HG03558 (cell line): ENCODE measurements around the gene KCND3.

Source experiments
- ATAC-seq: cut with Tn5 transposase; IDR thresholded peaks from one replicate; pipeline ENCODE4 v1.9.1; 2021; ENCODE audit warnings: moderate number of reproducible peaks; ENCODE audit not compliant: unreplicated experiment; ENCODE audit errors: extremely low read depth

The KCND3 gene

DNA sequence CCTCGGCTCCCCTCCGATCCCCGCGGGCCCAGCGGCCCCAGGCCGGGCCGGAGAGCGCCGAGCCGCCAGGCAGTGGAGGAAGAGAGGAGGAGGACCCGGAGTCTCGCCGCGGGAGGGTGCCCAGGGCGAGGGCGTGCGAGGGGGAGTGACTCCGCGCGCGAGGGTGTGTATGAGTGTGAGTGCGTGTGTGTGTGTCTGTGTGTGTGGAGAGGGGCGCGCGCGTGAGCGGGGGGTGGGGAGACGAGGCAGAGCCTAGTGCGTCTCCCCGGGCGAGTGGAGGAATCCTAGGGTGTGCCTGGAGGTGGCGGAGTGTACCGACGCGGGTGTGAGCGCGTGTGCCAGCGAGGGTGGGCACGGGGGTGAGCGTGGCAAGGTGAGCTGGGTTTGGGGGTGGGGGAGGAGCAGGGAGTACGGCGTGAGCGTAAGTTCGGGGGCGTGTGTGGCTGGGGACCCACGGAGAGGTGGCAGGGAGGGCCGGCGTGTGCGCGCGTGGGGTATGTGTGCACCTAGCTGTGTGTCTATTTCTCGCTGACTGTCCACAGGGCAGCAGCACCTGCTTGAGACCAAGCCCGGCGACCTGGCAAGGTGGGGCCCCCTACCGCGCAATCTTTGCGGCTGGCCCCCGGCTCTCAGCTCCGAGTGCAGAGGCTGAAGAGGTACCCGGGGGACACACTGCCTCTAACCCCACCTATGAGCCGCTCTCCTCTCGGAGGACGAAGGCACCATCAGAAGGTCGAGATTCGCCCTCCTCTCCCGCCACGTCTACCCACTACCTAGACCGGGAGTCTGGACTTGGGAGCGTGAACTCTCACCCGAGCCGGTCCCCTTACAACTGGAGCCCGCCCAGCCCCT is 784 bp upstream of the KCND3 start:
- no peak for ATAC-seq

DNA sequence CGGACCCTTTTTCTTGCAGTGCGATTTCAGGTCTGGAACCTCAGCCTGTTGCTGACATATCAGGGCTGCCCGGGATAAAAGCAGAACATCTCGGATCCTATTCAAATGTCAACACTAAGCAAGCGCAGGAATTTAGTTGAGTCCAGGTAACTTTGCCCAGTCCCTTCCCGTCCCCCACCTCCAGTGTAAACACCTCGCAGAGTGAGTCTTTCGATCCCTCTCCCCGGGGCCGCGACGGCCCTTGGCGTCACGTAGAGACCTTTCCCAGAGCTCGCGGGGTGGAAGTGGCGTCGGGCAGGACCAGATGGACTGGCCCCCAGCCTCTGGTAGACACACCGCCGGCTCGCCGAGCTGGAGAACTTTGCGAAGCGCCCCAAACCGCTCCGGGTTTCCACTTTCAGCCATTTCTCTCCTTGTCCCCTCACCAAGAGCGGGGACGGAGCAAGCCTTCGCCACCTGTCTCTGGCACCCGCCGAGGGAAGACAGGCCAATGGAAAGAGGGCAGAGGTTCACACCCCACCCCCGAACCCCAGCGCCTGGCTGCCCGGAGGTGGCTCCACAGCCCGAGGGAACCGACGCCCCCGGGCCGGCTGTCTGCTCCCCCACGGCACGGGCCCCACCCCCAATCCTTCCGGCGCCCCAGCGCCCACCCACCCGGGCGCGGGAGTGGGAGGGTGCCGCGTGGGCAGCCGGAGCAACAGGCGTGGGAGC is 570 bp downstream of the KCND3 start:
- no peak for ATAC-seq

DNA sequence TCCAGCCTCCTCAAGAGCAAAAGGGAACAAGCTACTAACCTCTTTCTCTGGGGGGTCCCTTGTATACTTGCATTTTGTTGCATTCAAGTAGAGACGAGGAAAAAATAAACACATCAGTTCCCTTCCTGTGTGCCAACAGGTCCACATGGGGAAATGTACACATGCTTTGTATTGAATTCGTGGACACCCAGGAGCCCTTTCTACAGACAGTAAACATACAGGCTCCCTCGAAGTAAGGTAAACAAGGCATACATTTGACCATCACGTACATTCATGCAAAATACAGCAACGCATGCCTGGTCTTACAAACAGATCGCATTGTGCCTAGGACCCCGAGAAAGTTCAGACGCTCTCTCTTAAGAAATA is 1.1 kb downstream of the KCND3 start:
- ATAC-seq = no peak

DNA sequence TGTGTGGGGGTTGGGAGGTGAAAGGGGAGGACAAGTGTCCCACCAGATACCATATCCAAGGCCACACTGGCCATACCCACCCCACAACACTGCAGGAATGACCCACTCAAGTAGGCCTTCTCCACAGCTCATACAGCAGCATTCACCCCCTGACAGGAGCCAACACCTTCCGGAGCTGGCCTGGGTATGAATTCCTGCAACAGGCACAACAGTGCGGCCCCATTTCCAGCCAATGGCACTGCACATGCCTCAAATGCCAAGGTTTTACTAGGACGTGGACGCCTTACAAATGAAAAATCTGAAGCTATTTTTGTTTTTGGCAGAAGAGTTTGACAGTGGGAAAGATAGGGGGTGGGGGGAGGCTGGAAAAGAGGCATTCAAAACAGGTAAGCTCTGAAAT is 2.0 kb downstream of the KCND3 start:
- no peak for ATAC-seq

DNA sequence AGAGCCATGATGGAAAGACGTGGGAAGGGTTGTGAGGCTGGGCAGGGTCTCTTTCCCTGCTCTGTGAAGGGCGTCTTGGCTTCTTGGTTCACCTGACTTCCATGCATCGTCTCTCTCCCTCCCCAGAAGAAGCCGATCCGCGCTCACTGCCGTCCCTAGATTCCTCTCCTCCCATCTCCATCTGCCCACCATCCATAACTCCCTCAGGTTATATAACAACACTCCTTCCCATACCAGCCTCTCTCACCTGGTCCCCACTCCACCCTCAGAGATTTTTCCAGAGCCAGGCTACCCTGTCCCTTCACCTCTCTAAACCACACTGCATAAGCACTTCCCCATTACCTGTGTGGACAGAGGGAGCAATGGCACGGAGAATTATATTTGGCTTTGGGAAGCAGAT is 6.0 kb downstream of the KCND3 start:
- ATAC-seq = no peak

DNA sequence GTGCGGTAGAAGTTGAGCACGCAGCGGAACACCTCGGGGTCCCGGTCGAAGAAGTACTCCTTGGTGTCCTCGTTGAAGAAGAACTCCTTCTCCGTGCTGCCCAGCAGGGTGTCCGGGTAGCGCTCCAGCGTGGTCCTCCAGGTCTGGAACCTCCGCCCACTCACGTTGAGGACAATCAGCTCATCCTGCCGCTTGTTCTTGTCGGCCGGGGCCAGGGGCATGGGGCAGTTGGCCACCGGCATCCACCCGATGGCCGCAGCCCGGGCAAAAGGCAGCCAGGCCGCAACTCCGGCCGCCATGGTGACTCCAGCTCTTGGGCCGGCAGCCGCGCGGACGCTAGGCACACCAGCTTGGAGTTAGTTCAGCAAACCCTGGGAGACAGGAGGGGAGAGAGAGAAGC is 7.0 kb downstream of the KCND3 start:
- ATAC-seq = no peak

DNA sequence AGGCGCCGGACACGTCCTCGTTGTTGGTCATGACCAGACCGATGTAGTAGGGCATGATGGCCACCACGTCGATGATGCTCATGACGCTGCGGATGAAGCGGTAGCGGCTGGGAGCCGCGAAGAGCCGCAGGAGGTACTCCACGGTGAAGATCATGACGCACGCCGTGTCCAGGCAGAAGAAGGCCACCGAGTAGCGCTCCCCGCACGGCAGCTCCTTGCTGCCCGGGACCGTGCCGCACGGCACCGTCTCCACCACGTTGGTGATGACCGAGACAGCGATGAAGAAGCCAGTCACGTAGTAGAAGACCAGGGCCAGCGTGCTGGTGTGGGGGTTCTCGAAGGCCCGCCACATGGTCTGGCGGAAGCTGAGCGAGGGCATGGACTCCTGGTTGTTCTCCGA is 7.6 kb downstream of the KCND3 start:
- ATAC-seq = no peak

DNA sequence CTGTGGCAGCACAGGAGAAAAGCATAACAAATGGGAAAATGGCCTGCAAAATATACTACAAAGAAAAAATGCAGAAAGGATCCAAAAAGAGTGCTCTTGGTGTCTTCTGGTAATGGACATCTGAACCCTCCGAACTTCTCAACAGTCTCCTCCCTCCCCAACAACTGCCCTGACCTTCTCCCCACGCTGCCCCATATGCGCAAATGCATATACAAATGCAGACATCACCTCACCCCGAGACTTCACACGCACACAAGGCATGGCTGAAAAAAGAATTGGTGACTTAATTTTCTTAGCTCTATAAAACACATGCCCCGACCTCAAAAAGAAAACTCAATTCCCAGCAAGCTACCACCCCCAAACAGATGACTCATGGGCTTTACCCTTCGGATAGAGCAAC is 8.4 kb downstream of the KCND3 start:
- ATAC-seq = no peak

DNA sequence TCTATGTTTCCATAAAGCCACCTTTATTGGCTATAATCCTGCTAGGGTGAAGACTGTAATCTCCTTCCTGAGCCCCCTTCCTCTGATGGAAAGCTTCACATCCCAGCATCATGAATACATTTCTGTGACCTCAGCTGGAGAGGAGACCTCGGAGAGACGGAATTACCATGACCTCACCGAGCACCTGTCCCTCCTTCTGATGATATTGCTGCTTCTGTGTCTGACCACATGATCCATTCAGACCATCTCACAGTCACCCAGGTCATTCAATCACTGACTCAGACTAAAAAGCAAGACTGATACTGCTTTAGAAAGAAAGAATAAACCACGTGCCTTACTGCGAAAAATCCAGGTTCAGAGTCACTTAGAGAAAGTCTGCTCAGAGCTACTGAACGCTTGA is 8.8 kb downstream of the KCND3 start:
- no peak for ATAC-seq

DNA sequence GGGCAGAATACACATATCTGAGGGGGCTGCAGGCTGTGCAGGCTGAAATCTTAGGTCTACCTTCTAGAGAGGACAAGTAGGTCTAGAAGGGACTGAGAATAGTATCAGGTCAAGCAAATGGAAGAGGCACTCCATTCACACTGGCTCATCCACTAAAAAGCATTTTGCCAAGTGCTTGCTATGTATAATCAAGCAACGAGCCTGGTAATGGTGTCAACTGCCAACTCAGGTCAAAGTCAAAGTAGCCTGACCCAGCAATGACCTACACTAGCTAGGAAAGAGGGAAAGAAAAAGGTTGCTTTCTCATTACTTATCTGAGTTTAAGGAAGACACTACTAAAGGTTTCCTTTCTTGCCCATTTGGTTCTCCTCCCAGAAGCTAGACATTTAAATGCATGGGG is 10.8 kb downstream of the KCND3 start:
- no peak for ATAC-seq

DNA sequence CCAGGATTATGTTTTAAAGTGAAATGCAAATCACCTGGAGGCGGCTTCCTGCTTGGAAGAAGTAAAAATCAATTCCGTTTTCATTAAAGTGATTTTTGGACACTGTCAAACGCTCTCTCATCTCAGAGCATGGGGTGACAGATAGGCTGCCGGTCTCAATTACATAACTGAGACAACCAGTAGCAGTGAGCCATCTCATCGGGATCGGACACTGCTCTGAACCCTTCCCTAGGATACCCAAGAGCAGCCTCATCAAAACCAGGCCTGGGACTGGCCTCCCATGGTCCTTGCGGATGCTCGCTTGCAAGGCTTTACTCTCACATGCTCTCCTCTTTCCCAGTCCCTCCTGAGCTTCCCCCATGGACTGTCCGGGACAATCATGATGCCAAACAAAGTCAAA is 12.1 kb downstream of the KCND3 start:
- ATAC-seq = no peak

DNA sequence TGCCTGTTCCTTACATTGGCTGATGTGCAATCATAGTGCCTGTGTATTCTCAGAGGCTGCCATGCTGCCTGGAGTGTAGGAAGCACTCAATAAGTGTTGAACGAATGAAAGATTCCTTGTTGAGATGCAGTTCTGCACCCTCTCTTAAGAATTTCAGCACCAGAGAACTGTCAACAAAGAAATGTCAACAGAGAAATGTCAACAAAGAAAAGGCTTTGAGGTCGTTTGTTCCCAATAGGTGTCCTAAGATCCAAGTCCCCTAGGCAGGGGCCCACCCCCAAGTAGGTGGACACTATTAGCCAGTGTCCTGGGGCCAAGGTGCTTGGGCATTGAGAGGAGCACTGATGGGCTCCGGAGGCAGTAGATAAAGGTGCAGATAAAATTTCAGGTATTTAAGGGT is 12.6 kb downstream of the KCND3 start:
- no peak for ATAC-seq

DNA sequence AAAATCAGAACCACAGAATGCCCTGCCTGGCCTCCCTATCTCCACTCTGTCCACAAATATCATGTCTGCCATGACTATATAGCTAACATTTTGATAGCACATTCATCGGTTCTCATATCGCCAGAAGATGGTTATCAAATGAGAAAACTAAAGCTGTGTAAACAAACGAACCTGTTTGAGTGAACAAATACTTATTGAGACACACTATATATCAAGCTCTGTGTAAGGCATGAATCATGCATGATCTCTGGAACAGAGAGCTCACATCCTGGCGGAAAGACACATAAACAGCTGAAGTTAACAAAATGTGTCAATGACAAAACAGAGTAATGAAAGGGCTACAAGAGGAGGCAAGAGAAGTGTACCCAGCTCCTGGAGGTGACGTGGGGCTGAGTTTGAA is 13.1 kb downstream of the KCND3 start:
- no peak for ATAC-seq

DNA sequence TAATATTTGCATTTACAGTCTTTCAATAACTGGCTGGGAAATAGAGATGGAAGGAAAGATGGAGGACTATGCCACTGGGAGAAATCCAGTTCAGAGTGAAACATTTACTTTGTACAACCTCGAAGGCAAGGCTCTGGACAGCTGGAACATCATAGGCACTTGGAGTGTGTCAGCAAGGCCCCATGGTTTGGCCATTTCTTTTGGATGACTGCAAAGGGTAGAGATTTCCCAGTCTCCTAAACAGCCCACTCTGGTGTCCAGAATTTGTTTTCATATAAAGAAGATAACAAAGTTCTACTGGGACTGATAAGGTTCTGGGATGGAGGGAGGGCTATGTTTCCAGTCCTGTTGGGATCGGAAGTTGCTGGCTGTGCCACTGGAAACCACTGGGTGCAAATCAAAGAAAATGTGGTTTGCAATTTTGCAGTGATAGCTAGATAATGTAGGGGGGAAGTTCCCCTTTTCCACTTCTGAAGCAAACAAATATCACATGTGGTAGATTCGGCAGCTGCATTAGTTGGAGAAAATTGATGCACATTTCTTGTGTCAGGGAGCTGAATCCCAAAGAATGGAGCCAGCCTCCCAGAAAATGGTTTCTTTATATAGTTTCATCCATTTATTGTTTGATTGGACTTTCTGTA is 16.2 kb downstream of the KCND3 start:
- no peak for ATAC-seq

DNA sequence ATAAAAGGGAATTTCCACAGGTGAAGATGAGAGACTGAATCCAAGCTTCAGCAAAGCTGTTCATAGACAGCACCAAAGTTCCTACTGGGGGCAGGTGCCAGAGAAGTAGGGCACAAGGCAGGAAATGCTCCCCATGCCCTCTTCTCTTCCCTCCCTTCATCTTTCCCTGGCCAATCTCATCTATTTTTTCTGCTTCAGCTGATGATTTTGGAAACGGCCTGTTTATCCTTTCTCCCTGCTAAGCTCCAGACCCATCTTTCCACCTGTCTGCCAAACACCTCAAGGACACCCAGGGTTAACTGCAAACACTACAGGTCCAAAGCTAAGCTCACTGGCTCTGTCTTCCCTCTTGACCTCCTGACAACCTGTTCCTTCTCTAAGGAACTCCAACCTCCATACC is 18.1 kb downstream of the KCND3 start:
- ATAC-seq = no peak

DNA sequence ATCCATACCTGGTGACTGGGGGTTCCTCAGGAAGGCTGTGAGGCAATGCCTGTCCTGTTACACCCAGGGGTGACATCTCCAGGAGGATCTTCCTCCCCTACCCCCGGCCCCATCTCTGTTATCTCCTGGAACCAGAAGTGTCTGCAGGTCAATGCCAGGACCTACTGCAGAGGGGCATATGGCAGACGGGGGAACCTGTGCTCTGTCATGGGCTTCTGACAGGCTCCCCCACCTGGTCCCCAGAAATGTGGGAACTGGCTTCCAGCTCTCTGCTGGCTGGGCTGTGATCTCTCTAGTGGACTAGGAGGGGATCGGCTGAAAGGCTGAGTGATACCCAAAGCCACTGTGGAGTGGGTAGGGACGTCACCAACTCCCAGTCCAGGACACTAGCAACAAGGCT is 21.0 kb downstream of the KCND3 start:
- no peak for ATAC-seq

DNA sequence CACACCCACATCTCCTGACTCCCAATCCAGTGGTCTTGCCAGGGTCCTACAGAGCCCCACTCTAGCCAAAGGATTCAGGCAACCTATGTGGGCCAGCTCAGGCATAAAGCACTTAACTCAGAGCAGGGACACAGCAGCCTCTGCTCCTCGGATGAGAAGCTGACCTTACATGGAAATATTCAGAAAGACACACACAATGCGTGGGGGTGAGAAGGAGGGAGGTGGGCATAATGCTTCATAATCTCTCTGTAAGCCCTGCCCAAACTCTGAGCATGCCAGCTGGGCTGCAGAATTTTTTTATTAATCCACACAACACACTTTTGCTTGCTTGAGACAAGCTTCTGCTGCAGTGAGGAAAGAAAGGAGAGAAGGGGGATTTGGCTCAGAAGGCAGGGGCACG is 21.6 kb downstream of the KCND3 start:
- no peak for ATAC-seq

DNA sequence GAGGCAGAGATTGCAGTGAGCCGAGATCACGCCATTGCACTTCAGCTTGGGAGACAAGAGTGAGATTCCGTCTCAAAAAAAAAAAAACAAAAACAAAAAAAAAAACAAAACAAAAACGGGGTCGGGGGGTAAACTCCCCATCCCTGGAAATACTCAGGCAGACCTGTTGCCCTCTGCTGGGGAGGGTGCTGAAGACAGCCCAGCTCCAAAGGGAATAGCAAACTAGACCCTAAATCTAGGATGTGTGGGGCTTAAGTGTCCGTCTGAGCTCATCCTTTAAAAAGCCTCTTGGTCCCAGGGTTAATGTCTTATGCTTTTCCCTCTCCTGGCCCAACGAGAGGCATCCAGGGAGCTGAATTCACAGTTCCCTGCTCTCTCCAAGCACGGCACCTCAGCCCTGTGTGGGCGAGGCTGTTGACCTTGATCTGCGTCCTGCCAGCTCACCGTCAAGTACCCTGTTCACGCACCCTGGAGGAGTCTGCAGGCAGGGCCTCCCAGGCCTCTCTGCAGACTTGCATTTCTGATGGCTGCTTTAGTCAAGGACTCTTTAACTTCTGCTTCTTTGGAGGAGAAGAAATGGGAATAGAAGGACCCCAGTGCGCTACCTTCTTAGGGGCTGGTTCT is 22.3 kb downstream of the KCND3 start:
- no peak for ATAC-seq

DNA sequence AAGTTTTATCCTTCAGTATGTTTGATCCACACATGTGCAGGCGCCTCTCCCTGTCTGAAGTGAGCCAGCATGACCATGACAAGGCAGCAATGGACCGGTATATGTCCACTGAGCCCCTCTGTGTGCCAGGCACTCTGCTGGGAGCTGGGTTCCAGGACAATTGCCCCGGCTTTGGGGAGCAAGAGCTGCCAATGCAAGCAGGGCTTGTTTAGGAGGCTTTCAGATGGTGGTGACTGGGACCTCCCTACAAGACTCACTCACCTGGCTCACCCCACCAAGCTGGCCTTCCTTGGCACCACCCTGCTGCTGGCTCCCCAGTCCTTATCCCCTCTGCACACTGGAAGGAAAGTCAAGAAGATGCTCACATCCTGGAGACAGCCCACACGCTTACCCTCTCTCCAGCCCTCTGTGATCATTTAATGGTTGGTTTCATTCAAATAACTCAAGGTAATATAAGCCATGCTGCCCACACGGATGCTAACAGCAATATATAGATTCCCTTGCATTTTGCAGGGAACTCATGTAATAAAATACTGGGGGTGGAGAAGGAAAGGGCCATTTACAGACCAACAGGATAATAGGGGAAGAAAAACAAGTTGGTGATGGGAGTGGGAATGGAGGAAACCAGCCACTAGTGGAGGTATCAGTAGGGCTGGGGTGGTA is 23.6 kb downstream of the KCND3 start:
- ATAC-seq = no peak

DNA sequence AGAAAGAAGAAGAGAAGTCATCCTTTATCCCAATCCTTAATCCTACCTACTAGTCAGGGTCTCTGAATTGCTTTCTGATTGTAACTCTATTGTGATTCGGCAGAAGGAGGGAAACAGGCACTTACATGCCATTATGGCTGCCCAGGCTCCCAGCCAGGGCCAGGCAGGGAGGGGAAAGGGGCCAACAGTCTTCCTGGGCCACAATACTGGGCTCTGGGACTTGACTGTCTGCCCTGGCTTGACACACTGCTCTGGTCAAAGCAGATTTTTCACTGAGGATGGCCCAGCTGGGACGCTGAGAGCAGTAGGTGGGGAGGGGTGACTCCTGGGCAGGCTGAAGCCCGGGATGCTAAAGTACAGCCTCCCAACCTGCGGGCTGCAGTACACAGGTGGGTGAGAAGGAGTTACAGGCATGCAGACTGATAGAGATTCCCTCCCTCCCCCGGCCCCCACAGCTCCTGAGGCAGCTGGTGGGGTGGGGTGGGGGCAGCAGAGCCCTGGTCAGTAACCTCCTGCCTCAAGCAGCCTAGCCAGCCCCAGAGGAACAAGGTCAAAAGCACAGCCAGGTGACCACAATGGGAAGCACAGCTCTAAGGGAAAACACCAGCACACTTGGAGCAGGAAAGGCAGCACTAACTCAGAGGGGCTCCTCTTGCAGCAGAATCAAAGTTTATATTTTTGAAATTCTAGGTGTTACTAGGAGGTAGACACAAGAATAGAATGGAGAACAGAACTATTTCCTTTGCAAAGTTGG is 25.3 kb downstream of the KCND3 start:
- ATAC-seq = no peak
